GM12872 (cell line): ENCODE measurements around the gene ZNF324.

Source experiments
- TF ChIP-seq, protein P1 (sequence below): IDR thresholded peaks from 3 replicates; pipeline ENCODE4 v1.5.1; 2011; ENCODE audit warnings: low read depth, mild to moderate bottlenecking, low read length, moderate library complexity; ENCODE audit not compliant: insufficient read depth

Gene ZNF324

GRCh38 chr19:58466760-58467589, at the start of gene ZNF324:
Gene ZNF324 (plus strand): TSS chr19:58467080. CDS start chr19:58469186, 2,106 bp downstream.
- TF ChIP-seq, protein P1, sequence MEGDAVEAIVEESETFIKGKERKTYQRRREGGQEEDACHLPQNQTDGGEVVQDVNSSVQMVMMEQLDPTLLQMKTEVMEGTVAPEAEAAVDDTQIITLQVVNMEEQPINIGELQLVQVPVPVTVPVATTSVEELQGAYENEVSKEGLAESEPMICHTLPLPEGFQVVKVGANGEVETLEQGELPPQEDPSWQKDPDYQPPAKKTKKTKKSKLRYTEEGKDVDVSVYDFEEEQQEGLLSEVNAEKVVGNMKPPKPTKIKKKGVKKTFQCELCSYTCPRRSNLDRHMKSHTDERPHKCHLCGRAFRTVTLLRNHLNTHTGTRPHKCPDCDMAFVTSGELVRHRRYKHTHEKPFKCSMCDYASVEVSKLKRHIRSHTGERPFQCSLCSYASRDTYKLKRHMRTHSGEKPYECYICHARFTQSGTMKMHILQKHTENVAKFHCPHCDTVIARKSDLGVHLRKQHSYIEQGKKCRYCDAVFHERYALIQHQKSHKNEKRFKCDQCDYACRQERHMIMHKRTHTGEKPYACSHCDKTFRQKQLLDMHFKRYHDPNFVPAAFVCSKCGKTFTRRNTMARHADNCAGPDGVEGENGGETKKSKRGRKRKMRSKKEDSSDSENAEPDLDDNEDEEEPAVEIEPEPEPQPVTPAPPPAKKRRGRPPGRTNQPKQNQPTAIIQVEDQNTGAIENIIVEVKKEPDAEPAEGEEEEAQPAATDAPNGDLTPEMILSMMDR: no peak

GRCh38 chr19:58428617-58429016, 38.3 kb upstream of the ZNF324 start:
- TF ChIP-seq, protein P1: no peak

DNA sequence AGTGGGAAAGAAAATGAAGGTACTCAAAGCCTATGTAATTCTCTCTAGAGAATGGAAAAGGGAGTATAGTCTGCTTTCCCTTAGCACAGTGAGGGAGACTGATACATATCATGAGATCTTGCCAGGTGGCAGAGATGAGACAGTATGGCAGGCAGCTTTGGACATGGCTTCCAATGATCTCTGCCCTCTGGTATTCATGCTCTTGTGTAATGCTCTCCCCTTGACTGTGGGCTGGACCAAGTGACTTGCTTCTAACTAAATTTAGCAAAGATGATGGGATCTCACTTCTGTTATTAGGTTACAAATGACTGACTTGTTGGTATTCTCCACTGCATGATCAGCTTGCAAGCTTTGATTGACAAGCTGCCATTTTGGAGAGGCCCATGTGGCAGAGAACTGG, 37.1 kb upstream of the ZNF324 start:
- TF ChIP-seq, protein P1: no peak

DNA sequence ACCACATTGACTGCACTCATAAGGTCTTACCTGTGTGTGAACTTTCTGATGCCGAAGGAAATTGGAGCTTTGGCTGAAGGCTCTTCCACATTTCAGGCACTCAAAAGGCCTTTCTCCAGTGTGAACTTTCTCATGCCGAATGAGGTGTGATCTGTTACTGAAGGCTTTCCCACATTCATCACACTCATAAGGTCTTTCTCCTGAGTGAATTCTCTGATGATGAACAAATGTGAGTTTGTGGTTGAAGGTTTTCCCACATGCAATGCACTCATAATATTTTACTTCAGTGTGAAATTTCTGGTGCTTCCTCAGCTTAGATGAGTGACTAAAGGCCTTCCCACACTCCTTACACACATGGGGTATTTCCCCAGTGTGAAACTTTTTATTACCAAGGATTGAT, 32.7 kb upstream of the ZNF324 start:
- TF ChIP-seq, protein P1: no peak

- TF ChIP-seq, protein P1: no peak
Measured at GRCh38 chr19:58439576-58440554, 27.0 kb upstream of the ZNF324 start, which contains the start of gene ZNF132. Gene ZNF132 (minus strand): TSS chr19:58440153. CDS start chr19:58439821, 332 bp downstream.

DNA sequence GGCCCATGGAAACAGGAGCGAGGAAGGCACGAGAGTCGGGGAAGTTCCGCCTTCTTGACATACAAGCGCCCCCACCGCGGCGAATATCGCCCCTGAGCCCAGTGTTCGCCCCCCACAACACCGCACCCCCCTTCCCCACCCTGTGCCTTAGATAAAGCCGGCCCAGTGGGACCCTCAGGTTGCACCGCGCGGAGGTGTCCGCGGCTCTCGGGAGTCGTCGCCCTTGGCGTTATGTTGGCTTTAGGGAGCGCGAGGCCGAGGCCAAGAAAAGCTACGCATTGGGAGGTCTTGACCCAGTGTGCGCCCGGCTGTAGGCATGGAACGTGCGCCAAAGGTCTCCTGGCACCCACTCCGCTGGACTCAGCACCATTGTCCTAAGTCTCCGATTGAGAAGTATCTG, 26.3 kb upstream of the ZNF324 start:
- TF ChIP-seq, protein P1: no peak

- TF ChIP-seq, protein P1: no peak
Measured at GRCh38 chr19:58450856-58451357, 16.0 kb upstream of the ZNF324 start.
